Hepatocyte (in vitro differentiated cells): ENCODE measurements around the gene ARHGEF40.

Experiments
- EZH2 ChIP-seq: fragments of 200-600 bp; sonication (generic); IDR thresholded peaks from 2 replicates; pipeline ENCODE4 v1.6.1; 2016; ENCODE audit warnings: antibody characterized with exemption, mild to moderate bottlenecking, borderline replicate concordance
- EZH2phosphoT487 ChIP-seq: fragments of 200-600 bp; sonication (generic); IDR thresholded peaks from one replicate; pipeline ENCODE4 v1.6.1; 2018; ENCODE audit warnings: antibody characterized with exemption, mild to moderate bottlenecking, low read depth, moderate library complexity; ENCODE audit not compliant: unreplicated experiment, severe bottlenecking
- TF ChIP-seq, protein P1 (sequence below): fragments of 200-600 bp; sonication (generic); IDR thresholded peaks from 2 replicates; pipeline ENCODE4 v1.5.1; 2016; ENCODE audit warnings: antibody characterized with exemption, mild to moderate bottlenecking; ENCODE audit not compliant: poor library complexity

- TF ChIP-seq, protein P1, sequence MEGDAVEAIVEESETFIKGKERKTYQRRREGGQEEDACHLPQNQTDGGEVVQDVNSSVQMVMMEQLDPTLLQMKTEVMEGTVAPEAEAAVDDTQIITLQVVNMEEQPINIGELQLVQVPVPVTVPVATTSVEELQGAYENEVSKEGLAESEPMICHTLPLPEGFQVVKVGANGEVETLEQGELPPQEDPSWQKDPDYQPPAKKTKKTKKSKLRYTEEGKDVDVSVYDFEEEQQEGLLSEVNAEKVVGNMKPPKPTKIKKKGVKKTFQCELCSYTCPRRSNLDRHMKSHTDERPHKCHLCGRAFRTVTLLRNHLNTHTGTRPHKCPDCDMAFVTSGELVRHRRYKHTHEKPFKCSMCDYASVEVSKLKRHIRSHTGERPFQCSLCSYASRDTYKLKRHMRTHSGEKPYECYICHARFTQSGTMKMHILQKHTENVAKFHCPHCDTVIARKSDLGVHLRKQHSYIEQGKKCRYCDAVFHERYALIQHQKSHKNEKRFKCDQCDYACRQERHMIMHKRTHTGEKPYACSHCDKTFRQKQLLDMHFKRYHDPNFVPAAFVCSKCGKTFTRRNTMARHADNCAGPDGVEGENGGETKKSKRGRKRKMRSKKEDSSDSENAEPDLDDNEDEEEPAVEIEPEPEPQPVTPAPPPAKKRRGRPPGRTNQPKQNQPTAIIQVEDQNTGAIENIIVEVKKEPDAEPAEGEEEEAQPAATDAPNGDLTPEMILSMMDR: peak; percentile 5
- TF ChIP-seq EZH2 (no peak), EZH2phosphoT487 (no peak)
These were observed 1.9 kb downstream of the ARHGEF40 start for GRCh38 chr14:21072031-21072473.
